ENCODE data around the gene TNFSF10. TPM values are rescaled to one million over a fixed set of nuclear protein-coding genes. Genes with fewer than 3 reads are reported as not detected.
A peak's percentile ranks its signal among the peaks of the same experiment; 100 is the strongest.

TNFSF10 gene
- total RNA-seq, 4 donors from 2014 or later: 24.6 to 54.1 (median 37.3) TPM

- Histone ChIP-seq H3K27me3 (no peaks in the 10 kb centered on the region), H3K4me3 (no peak overlapping the region), H3K27ac (peak overlapping the region in 1 of 4 donors; percentile 20), H3K9me3 (no peaks in the 10 kb centered on the region), H3K4me1 (peaks cover 0 to 10% (median 0%) of the 10 kb centered on the region in 4 donors), H3K36me3 (no peaks in the 10 kb centered on the region)
- WGBS, 2 donors: 81 to 86% methylated on average over 3 of the region's 3 CpGs
- TF ChIP-seq EP300 (IDR thresholded peaks at IDR 0.05) (no peak), CTCF (IDR thresholded peaks at IDR 0.05) (no peak), POLR2A (IDR thresholded peaks at IDR 0.05) (no peak)
- DNase-seq (ENCODE audit: low spot score in 2 of 2): no peak
Observed at GRCh38 chr3:172538368-172539151, 15.3 kb upstream of the TNFSF10 start.

GRCh38 chr3:172537507-172538158 lies 14.4 kb upstream of the TNFSF10 start:
- TF ChIP-seq CTCF (IDR thresholded peaks at IDR 0.05): no peak
- no peak for TF ChIP-seq EP300 (IDR thresholded peaks at IDR 0.05)
- no peak overlapping the region for H3K4me3 ChIP-seq
- no peaks in the 10 kb centered on the region for H3K36me3 ChIP-seq
- no peak overlapping the region for H3K27ac ChIP-seq
- H3K27me3 ChIP-seq: no peaks in the 10 kb centered on the region
- 83 to 84% methylated on average over 3 of the region's 3 CpGs for WGBS, 2 donors
- H3K4me1 ChIP-seq: peaks cover 0 to 10% (median 0%) of the 10 kb centered on the region in 4 donors
- no peaks in the 10 kb centered on the region for H3K9me3 ChIP-seq
- DNase-seq (ENCODE audit: low spot score in 2 of 2): no peak

GRCh38 chr3:172536993-172537419 lies 13.8 kb upstream of the TNFSF10 start:
- 85 to 89% methylated on average over 5 of the region's 5 CpGs for WGBS, 2 donors

GRCh38 chr3:172536505-172536904 lies 13.3 kb upstream of the TNFSF10 start:
- Histone ChIP-seq H3K4me3 (no peak overlapping the region), H3K36me3 (no peaks in the 10 kb centered on the region), H3K27me3 (no peaks in the 10 kb centered on the region), H3K27ac (no peak overlapping the region), H3K4me1 (peaks cover 0 to 7% (median 0%) of the 10 kb centered on the region in 4 donors), H3K9me3 (no peaks in the 10 kb centered on the region)
- no peak for TF ChIP-seq EP300 (IDR thresholded peaks at IDR 0.05)
- TF ChIP-seq POLR2A (IDR thresholded peaks at IDR 0.05): no peak
- TF ChIP-seq CTCF (IDR thresholded peaks at IDR 0.05): no peak
- 85 to 95% methylated on average over 1 of the region's 1 CpG for WGBS, 2 donors
- DNase-seq (ENCODE audit: low spot score in 2 of 2): no peak

More at GRCh38 chr3:172536993-172537419, 13.8 kb upstream of the TNFSF10 start:
- TF ChIP-seq CTCF (IDR thresholded peaks at IDR 0.05): no peak
- no peak for TF ChIP-seq POLR2A (IDR thresholded peaks at IDR 0.05)
- no peak for TF ChIP-seq EP300 (IDR thresholded peaks at IDR 0.05)
- Histone ChIP-seq H3K27me3 (no peaks in the 10 kb centered on the region), H3K27ac (no peak overlapping the region), H3K4me1 (peaks cover 0 to 10% (median 0%) of the 10 kb centered on the region in 4 donors), H3K9me3 (no peaks in the 10 kb centered on the region), H3K36me3 (no peaks in the 10 kb centered on the region), H3K4me3 (no peak overlapping the region)
- no peak for DNase-seq (ENCODE audit: low spot score in 2 of 2)

- TF ChIP-seq CTCF (IDR thresholded peaks at IDR 0.05) (no peak), EP300 (IDR thresholded peaks at IDR 0.05) (no peak), POLR2A (IDR thresholded peaks at IDR 0.05) (no peak)
- Histone ChIP-seq H3K9me3 (no peaks in the 10 kb centered on the region), H3K27ac (no peak overlapping the region), H3K27me3 (no peaks in the 10 kb centered on the region), H3K36me3 (no peaks in the 10 kb centered on the region), H3K4me1 (no peaks in the 10 kb centered on the region), H3K4me3 (no peak overlapping the region)
- 71 to 72% methylated on average over 2 of the region's 2 CpGs for WGBS, 2 donors
- DNase-seq (ENCODE audit: low spot score in 2 of 2): no peak
Observed at GRCh38 chr3:172530566-172530965, 7.3 kb upstream of the TNFSF10 start.

Data from tibial nerve (tissue), 4 donors.